A549 (cell line): ENCODE measurements around the gene MYBPC1. TPM values are rescaled to one million over a fixed set of nuclear protein-coding genes. Genes with fewer than 3 reads are reported as not detected.

Source experiments
- ATAC-seq, 2 experiments: fragments of 200-7000 bp in 1 of 2; fragments of >200 bp in 1 of 2; cut with Nextera tagmentation in 1 of 2; cut with Tn5 transposase in 1 of 2; 3 replicates each; pipeline versions ENCODE4 v1.8.0 to v1.9.1; 2018 to 2020; ENCODE audit warnings: mild to moderate bottlenecking in 1 of 2, moderate library complexity in 1 of 2
- CTCF ChIA-PET: fragments of 300-600 bp; sonication (Branson Sonifier 250); formaldehyde crosslinking; extraction: SDS; loops from one replicate; lab custom pipeline; 2021; ENCODE audit warnings: antibody characterized with exemption, inconsistent platforms; lab: Yijun Ruan, JAX
- POLR2A ChIA-PET: fragments of 350-600 bp; formaldehyde crosslinking; extraction: SDS; loops from one replicate; lab custom pipeline; 2021; ENCODE audit warnings: antibody characterized with exemption, inconsistent platforms; lab: Yijun Ruan, JAX
- DNase-seq, 2 experiments: peaks; one replicate each; pipeline versions ENCODE4 v3.0.0 to v3.0.0-alpha.2; 2011 to 2016; ENCODE audit warnings: low read depth in 1 of 2, low spot score in 1 of 2
- FAIRE-seq: peaks from 2 replicates; lab custom pipeline; 2011; peaks lifted over from hg19 to GRCh38; lab: Jason Lieb, UNC
- H3K27ac ChIP-seq, 2 experiments: fragments of >200 bp; sonication (Bioruptor Twin); formaldehyde crosslinking; 3 replicates each; pipeline ENCODE4 v1.5.1; 2016 to 2017
- H3K4me1 ChIP-seq: fragments of >200 bp; sonication (Bioruptor Twin); formaldehyde crosslinking; 3 replicates; pipeline ENCODE4 v1.6.1; 2016
- H3K4me2 ChIP-seq: fragments of >200 bp; sonication (Bioruptor Twin); formaldehyde crosslinking; 3 replicates; pipeline ENCODE4 v1.6.1; 2016
- H3K4me3 ChIP-seq: fragments of >200 bp; sonication (Bioruptor Twin); formaldehyde crosslinking; 3 replicates; pipeline ENCODE4 v1.5.1; 2016
- H3K9me3 ChIP-seq: fragments of >200 bp; sonication (Bioruptor Twin); formaldehyde crosslinking; 3 replicates; pipeline ENCODE4 v1.6.1; 2016
- CHD2 ChIP-seq: fragments of 150-350 bp; IDR thresholded peaks from 2 replicates; pipeline ENCODE4 v1.6.1; 2014; ENCODE audit warnings: low read length; ENCODE audit not compliant: partially characterized antibody
- CHD4 ChIP-seq: fragments of 200-600 bp; sonication (generic); IDR thresholded peaks from 2 replicates; pipeline ENCODE4 v1.6.1; 2016; ENCODE audit warnings: antibody characterized with exemption, mild to moderate bottlenecking, borderline replicate concordance
- EHMT2 ChIP-seq: fragments of 200-600 bp; sonication (generic); IDR thresholded peaks from 2 replicates; pipeline ENCODE4 v1.6.1; 2016; ENCODE audit warnings: antibody characterized with exemption, low read depth, mild to moderate bottlenecking, moderate library complexity
- EP300 ChIP-seq, 2 experiments: fragments of >200 bp; sonication (Bioruptor Twin); formaldehyde crosslinking; IDR thresholded peaks; 2 replicates in 1 of 2; 3 replicates in 1 of 2; pipeline ENCODE4 v1.6.1; 2016 to 2017
- ESRRA ChIP-seq: fragments of 150-350 bp; IDR thresholded peaks from 2 replicates; pipeline ENCODE4 v1.6.1; 2014; ENCODE audit warnings: mild to moderate bottlenecking, low read length, borderline replicate concordance
- FOSB ChIP-seq: fragments of 250-450 bp; sonication (Bioruptor Pico); IDR thresholded peaks from 2 replicates; pipeline ENCODE4 v1.5.0; 2020; ENCODE audit warnings: mild to moderate bottlenecking, moderate library complexity
- FOSL2 ChIP-seq, 2 experiments: fragments of 450-650 bp in 1 of 2; fragments of >200 bp in 1 of 2; sonication (Bioruptor Twin) in 1 of 2; formaldehyde crosslinking; IDR thresholded peaks; 2 replicates each; pipeline versions ENCODE4 v1.5.0 to v1.6.1; 2016 to 2020; ENCODE audit warnings: mild to moderate bottlenecking in 1 of 2, moderate library complexity in 1 of 2
- FOXS1 ChIP-seq: fragments of 250-450 bp; sonication (Bioruptor Pico); IDR thresholded peaks from 2 replicates; pipeline ENCODE4 v1.5.0; 2020; ENCODE audit warnings: mild to moderate bottlenecking, moderate library complexity
- HOXA7 ChIP-seq: fragments of 250-450 bp; sonication (Bioruptor Pico); IDR thresholded peaks from 2 replicates; pipeline ENCODE4 v1.5.0; 2020; ENCODE audit warnings: mild to moderate bottlenecking, moderate library complexity
- HOXB13 ChIP-seq: fragments of 250-450 bp; sonication (Bioruptor Pico); IDR thresholded peaks from 2 replicates; pipeline ENCODE4 v1.5.0; 2020; ENCODE audit warnings: low read depth, mild to moderate bottlenecking, moderate library complexity
- JUN ChIP-seq, 2 experiments: fragments of >200 bp; sonication (Bioruptor Twin); formaldehyde crosslinking; IDR thresholded peaks; 2 replicates in 1 of 2; 3 replicates in 1 of 2; pipeline ENCODE4 v1.6.1; 2016 to 2017
- KDM5A ChIP-seq: fragments of 200-600 bp; sonication (generic); IDR thresholded peaks from 2 replicates; pipeline ENCODE4 v1.6.1; 2016; ENCODE audit warnings: antibody characterized with exemption, mild to moderate bottlenecking
- MAFK ChIP-seq: fragments of 450-650 bp; IDR thresholded peaks from 2 replicates; pipeline ENCODE4 v1.6.1; 2014; ENCODE audit not compliant: partially characterized antibody
- MAZ ChIP-seq: fragments of 150-350 bp; IDR thresholded peaks from 2 replicates; pipeline ENCODE4 v1.6.1; 2014; ENCODE audit warnings: antibody characterized with exemption, low read depth, low read length, borderline replicate concordance
- MYC ChIP-seq: IDR thresholded peaks from 2 replicates; pipeline ENCODE4 v1.6.1; 2012; ENCODE audit warnings: mild to moderate bottlenecking, inconsistent platforms, low read length, improper control_type of control experiment, borderline replicate concordance
- PHF8 ChIP-seq: fragments of 200-600 bp; sonication (generic); IDR thresholded peaks from 2 replicates; pipeline ENCODE4 v1.6.1; 2016; ENCODE audit warnings: low read depth, mild to moderate bottlenecking, antibody characterized with exemption, moderate library complexity, borderline replicate concordance
- POLR2AphosphoS2 ChIP-seq: conservative IDR thresholded peaks from 2 replicates; pipeline ENCODE4 v1.6.1; 2012; ENCODE audit warnings: low read length, improper control_type of control experiment, inconsistent platforms
- TP53 ChIP-seq: fragments of 250-450 bp; sonication (Bioruptor Pico); IDR thresholded peaks from 2 replicates; pipeline ENCODE4 v1.5.0; 2021; ENCODE audit warnings: mild to moderate bottlenecking, moderate library complexity
- ZC3H11A ChIP-seq: fragments of 450-650 bp; IDR thresholded peaks from 2 replicates; pipeline ENCODE4 v1.6.1; 2014; ENCODE audit warnings: antibody characterized with exemption, mild to moderate bottlenecking
- WGBS: methylation state at CpG from one replicate; pipeline ENCODE4 v1.1.6; 2017; ENCODE audit errors: missing lambda C conversion rate; 5-methylcytosine and 5-hydroxymethylcytosine counted together
- polyA plus RNA-seq, 4 experiments: library from polyadenylated mRNA; depleted of rRNA in 3 of 4; stranded (reverse); fragments of >200 nt; fragmentation: RNase III in 1 of 4; extraction: RNeasy Plus Mini Kit Qiagen cat#74134 plus additional on column Dnase treatment in 1 of 4; gene quantifications; 2 replicates in 3 of 4; 3 replicates in 1 of 4; pipeline ENCODE4 v1.2.3, GENCODE V29; 2011 to 2017
- TF ChIP-seq, protein P1 (sequence below): fragments of >200 bp; sonication (Bioruptor Twin); formaldehyde crosslinking; IDR thresholded peaks from 2 replicates; pipeline ENCODE4 v1.6.1; 2016
- TF ChIP-seq, protein P2 (sequence below): fragments of 200-600 bp; sonication (generic); IDR thresholded peaks from 2 replicates; pipeline ENCODE4 v1.6.1; 2016; ENCODE audit warnings: antibody characterized with exemption, mild to moderate bottlenecking, moderate library complexity
- TF ChIP-seq, protein P3 (sequence below): fragments of 250-450 bp; sonication (Bioruptor Pico); IDR thresholded peaks from 2 replicates; pipeline ENCODE4 v1.5.0; 2021; ENCODE audit warnings: mild to moderate bottlenecking, moderate library complexity, borderline replicate concordance
- TF ChIP-seq, protein P4 (sequence below): fragments of 450-650 bp; IDR thresholded peaks from 2 replicates; pipeline ENCODE4 v1.6.1; 2014; ENCODE audit warnings: antibody characterized with exemption

The MYBPC1 gene
- polyA plus RNA-seq, 2 of the 4 experiments (the other 2 are of a cell fraction) = not detected

DNA sequence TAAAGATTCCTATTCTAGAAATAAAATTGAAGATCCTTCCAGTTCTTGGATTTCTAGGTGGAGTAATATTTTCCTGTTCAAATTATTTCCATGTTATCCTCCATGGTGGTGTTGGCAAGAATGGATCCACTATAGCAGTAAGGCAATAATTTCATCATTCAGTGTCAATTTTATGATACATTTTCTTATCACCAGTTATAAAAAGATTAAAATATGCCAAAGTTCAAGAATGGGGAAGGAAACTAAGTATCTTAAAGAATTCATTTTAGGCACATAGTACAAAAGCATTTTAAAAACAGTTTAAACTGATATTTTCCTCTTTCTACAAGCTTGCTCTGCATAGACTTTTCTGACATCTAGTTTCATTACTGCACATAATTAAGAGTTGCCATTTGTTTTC lies 125.3 kb downstream of the MYBPC1 start:
- TF ChIP-seq TP53 (CRISPR knock-in tag) (no peak), EHMT2 (no peak), JUN (IDR thresholded peaks at IDR 0.05) (no peak)
- FAIRE-seq = no peak
- no peak overlapping the region for H3K4me3 ChIP-seq
- H3K4me2 ChIP-seq = no peak overlapping the region
- DNase-seq = no peak
- no peaks in the 10 kb centered on the region for H3K9me3 ChIP-seq
- ChIA-PET CTCF (interaction anchor here (0.6 kb wide), 1 partner anchor 29 kb away, joined by 3 read pairs; no protein-coding TSS in a partner anchor), POLR2A (no interaction called here)
- H3K4me1 ChIP-seq = peaks cover 10% of the 10 kb centered on the region
- H3K27ac ChIP-seq = no peak overlapping the region
- ATAC-seq = no peak

DNA sequence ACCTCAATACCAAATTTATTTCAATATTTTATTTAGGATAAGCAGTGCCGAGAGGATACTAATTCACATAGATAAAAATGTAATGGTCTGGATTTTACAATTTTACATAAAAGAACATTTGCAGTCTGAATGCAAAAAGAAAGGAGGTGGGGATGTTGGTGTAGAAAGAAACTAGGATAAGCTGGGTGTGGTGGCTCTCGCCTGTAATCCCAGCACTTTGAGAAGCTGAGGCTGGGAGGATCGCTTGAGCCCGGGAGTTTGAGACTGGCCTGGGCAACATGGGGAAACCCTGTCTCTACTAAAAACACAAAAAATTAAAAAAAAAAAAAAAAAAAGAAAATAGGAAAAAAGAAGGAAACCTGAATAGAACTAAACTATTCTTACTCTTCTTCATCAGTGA lies 127.6 kb downstream of the MYBPC1 start:
- no peak for ATAC-seq
- no peak for FAIRE-seq
- Histone ChIP-seq H3K9me3 (no peaks in the 10 kb centered on the region), H3K4me2 (no peak overlapping the region), H3K4me1 (peaks cover 10% of the 10 kb centered on the region), H3K27ac (no peak overlapping the region), H3K4me3 (no peak overlapping the region)
- POLR2A ChIA-PET = no interaction called here
- CTCF ChIA-PET = no interaction called here
- no peak for TF ChIP-seq HOXA7
- TF ChIP-seq HOXB13 (CRISPR knock-in tag) = no peak
- WGBS = 94% methylated on average over 4 of the region's 4 CpGs
- DNase-seq = no peak

DNA sequence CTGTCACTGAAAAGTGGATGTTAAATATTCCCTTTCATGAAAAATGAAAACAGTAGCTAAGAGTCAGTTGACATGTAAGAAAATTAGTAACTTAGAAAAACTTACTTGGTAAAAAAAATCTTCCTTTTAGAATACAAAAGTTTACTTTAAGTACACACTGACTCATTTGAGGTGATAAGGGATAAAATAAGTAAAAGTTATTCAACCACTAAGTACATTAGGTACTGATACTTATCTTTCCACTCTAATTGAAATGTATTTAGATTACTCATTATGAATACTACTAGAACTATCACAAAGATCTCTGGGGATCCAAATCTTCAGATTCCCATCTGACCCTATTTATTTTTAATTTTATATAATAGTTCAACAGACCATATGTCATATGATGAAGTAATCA lies 132.3 kb downstream of the MYBPC1 start:
- H3K9me3 ChIP-seq = no peaks in the 10 kb centered on the region
- ChIA-PET CTCF (no interaction called here), POLR2A (no interaction called here)
- no peaks in the 10 kb centered on the region for H3K4me1 ChIP-seq
- no peak for ATAC-seq
- TF ChIP-seq EHMT2 (no peak), CHD2 (no peak), MYC (no peak), MAZ (no peak), POLR2AphosphoS2 (no peak), FOXS1 (no peak)
- TF ChIP-seq, protein P1, sequence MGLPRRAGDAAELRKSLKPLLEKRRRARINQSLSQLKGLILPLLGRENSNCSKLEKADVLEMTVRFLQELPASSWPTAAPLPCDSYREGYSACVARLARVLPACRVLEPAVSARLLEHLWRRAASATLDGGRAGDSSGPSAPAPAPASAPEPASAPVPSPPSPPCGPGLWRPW = no peak
- TF ChIP-seq, all 56 proteins: peak for 0
- Histone ChIP-seq H3K4me2 (no peak overlapping the region), H3K27ac (no peak overlapping the region), H3K4me3 (no peak overlapping the region)
- no peak for FAIRE-seq
- no peak for DNase-seq

DNA sequence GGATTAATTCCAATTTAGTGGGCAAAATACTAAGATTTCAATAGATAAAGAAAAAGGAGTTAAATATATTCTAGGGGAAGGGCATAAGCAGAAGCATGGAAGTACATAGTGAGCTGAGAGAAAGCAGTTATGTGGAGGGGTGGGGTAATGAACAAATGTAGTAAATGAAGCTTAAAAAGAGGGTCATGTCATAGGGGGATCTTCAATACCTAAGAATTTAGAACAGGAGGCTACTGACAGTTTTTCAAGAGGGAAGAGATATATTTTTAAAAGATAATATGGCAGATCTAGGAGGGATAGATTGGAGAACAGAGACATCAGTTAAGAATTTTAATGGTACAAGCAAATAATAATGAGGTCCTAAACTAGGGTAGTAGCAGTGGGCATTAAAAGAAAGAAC lies 135.1 kb downstream of the MYBPC1 start:
- H3K4me3 ChIP-seq = no peak overlapping the region
- no peaks in the 10 kb centered on the region for H3K4me1 ChIP-seq
- ATAC-seq = no peak
- ChIA-PET POLR2A (no interaction called here), CTCF (interaction anchor here (1.2 kb wide), 1 partner anchor 30 kb away, joined by 4 read pairs; no protein-coding TSS in a partner anchor)
- no peak for DNase-seq
- no peak for FAIRE-seq
- H3K27ac ChIP-seq = no peak overlapping the region
- H3K9me3 ChIP-seq = no peaks in the 10 kb centered on the region
- H3K4me2 ChIP-seq = no peak overlapping the region
- TF ChIP-seq ZC3H11A (no peak), FOSL2 (IDR thresholded peaks at IDR 0.05) (no peak), FOSL2 (CRISPR knock-in tag; IDR thresholded peaks at IDR 0.05) (no peak), MAFK (no peak), CHD4 (no peak), ESRRA (no peak), EP300 (IDR thresholded peaks at IDR 0.05) (no peak), HOXA7 (no peak), POLR2AphosphoS2 (no peak), JUN (IDR thresholded peaks at IDR 0.05) (no peak), FOSB (CRISPR knock-in tag) (no peak), PHF8 (no peak), CHD2 (no peak), MAZ (no peak), KDM5A (no peak)
- TF ChIP-seq, protein P2, sequence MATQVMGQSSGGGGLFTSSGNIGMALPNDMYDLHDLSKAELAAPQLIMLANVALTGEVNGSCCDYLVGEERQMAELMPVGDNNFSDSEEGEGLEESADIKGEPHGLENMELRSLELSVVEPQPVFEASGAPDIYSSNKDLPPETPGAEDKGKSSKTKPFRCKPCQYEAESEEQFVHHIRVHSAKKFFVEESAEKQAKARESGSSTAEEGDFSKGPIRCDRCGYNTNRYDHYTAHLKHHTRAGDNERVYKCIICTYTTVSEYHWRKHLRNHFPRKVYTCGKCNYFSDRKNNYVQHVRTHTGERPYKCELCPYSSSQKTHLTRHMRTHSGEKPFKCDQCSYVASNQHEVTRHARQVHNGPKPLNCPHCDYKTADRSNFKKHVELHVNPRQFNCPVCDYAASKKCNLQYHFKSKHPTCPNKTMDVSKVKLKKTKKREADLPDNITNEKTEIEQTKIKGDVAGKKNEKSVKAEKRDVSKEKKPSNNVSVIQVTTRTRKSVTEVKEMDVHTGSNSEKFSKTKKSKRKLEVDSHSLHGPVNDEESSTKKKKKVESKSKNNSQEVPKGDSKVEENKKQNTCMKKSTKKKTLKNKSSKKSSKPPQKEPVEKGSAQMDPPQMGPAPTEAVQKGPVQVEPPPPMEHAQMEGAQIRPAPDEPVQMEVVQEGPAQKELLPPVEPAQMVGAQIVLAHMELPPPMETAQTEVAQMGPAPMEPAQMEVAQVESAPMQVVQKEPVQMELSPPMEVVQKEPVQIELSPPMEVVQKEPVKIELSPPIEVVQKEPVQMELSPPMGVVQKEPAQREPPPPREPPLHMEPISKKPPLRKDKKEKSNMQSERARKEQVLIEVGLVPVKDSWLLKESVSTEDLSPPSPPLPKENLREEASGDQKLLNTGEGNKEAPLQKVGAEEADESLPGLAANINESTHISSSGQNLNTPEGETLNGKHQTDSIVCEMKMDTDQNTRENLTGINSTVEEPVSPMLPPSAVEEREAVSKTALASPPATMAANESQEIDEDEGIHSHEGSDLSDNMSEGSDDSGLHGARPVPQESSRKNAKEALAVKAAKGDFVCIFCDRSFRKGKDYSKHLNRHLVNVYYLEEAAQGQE = no peak
- TF ChIP-seq, protein P3, sequence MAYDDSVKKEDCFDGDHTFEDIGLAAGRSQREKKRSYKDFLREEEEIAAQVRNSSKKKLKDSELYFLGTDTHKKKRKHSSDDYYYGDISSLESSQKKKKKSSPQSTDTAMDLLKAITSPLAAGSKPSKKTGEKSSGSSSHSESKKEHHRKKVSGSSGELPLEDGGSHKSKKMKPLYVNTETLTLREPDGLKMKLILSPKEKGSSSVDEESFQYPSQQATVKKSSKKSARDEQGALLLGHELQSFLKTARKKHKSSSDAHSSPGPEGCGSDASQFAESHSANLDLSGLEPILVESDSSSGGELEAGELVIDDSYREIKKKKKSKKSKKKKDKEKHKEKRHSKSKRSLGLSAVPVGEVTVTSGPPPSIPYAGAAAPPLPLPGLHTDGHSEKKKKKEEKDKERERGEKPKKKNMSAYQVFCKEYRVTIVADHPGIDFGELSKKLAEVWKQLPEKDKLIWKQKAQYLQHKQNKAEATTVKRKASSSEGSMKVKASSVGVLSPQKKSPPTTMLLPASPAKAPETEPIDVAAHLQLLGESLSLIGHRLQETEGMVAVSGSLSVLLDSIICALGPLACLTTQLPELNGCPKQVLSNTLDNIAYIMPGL (CRISPR knock-in tag) = no peak
- TF ChIP-seq, protein P4, sequence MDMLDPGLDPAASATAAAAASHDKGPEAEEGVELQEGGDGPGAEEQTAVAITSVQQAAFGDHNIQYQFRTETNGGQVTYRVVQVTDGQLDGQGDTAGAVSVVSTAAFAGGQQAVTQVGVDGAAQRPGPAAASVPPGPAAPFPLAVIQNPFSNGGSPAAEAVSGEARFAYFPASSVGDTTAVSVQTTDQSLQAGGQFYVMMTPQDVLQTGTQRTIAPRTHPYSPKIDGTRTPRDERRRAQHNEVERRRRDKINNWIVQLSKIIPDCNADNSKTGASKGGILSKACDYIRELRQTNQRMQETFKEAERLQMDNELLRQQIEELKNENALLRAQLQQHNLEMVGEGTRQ = no peak
